GM12891 (cell line): ENCODE data around the gene BAIAP2L2.

Experiments
- DNase-seq: peaks from one replicate; pipeline ENCODE4 v3.0.0; 2011; ENCODE audit warnings: low spot score; ENCODE audit not compliant: insufficient read length
- FAIRE-seq: peaks from 2 replicates; lab custom pipeline; 2011; peaks lifted over from hg19 to GRCh38; lab: Jason Lieb, UNC
- PAX5 ChIP-seq: IDR thresholded peaks from 2 replicates; pipeline ENCODE4 v1.6.1; 2011; ENCODE audit warnings: low read length, moderate library complexity, mild to moderate bottlenecking; ENCODE audit not compliant: insufficient read depth, severe bottlenecking
- POLR2A ChIP-seq: IDR thresholded peaks from 2 replicates; pipeline ENCODE4 v1.6.1; 2011; ENCODE audit warnings: low read depth, low read length, control low read depth
- POLR2AphosphoS5 ChIP-seq: IDR thresholded peaks from 2 replicates; pipeline ENCODE4 v1.6.1; 2011; ENCODE audit warnings: low read depth, low read length, control low read depth
- POU2F2 ChIP-seq: IDR thresholded peaks from 2 replicates; pipeline ENCODE4 v1.6.1; 2011; ENCODE audit warnings: low read depth, mild to moderate bottlenecking, control low read depth, low read length, moderate library complexity
- SPI1 ChIP-seq: IDR thresholded peaks from 2 replicates; pipeline ENCODE4 v1.6.1; 2011; ENCODE audit warnings: low read depth, low read length, control low read depth
- TAF1 ChIP-seq: IDR thresholded peaks from 2 replicates; pipeline ENCODE4 v1.6.1; 2011; ENCODE audit warnings: low read depth, low read length, control low read depth

Gene BAIAP2L2

GRCh38 chr22:38108561-38109319 is 1.7 kb downstream of the BAIAP2L2 start:
- DNase-seq (no peak), FAIRE-seq (no peak)
- no peak for TF ChIP-seq POU2F2
- no peak for TF ChIP-seq POLR2A

GRCh38 chr22:38107692-38108515 is 2.6 kb downstream of the BAIAP2L2 start:
- FAIRE-seq (no peak), DNase-seq (no peak)

GRCh38 chr22:38106814-38107578 is 3.5 kb downstream of the BAIAP2L2 start:
- DNase-seq, result no peak
- TF ChIP-seq SPI1, result no peak
- no peak for TF ChIP-seq PAX5
- TF ChIP-seq POU2F2, result no peak
- no peak for TF ChIP-seq POLR2AphosphoS5
- TF ChIP-seq POLR2A, result no peak
- no peak for TF ChIP-seq TAF1
- no peak for FAIRE-seq

More at GRCh38 chr22:38107692-38108515, 2.6 kb downstream of the BAIAP2L2 start:
- TF ChIP-seq TAF1, result no peak
- no peak for TF ChIP-seq SPI1
- TF ChIP-seq POLR2AphosphoS5, result no peak
- TF ChIP-seq POLR2A, result no peak
- TF ChIP-seq PAX5, result no peak
- no peak for TF ChIP-seq POU2F2

GRCh38 chr22:38104084-38104483 is 6.4 kb downstream of the BAIAP2L2 start:
- DNase-seq (no peak), FAIRE-seq (no peak)
- TF ChIP-seq POU2F2 (no peak), PAX5 (no peak), POLR2A (no peak)

GRCh38 chr22:38103641-38104040 is 6.8 kb downstream of the BAIAP2L2 start:
- no peak for DNase-seq
- TF ChIP-seq POU2F2, result no peak
- TF ChIP-seq PAX5, result no peak
- TF ChIP-seq TAF1, result no peak
- no peak for TF ChIP-seq POLR2A
- no peak for TF ChIP-seq POLR2AphosphoS5
- no peak for FAIRE-seq

- TF ChIP-seq SPI1 (no peak), POU2F2 (no peak), POLR2AphosphoS5 (no peak), POLR2A (no peak), PAX5 (no peak), TAF1 (no peak)
- no peak for FAIRE-seq
- DNase-seq, result no peak
Observed at GRCh38 chr22:38098410-38099249, 11.9 kb downstream of the BAIAP2L2 start.

- TF ChIP-seq POLR2AphosphoS5, result no peak
- FAIRE-seq, result no peak
- DNase-seq, result no peak
Observed at GRCh38 chr22:38097557-38098409, 12.7 kb downstream of the BAIAP2L2 start.

- FAIRE-seq, result no peak
- DNase-seq, result no peak
- TF ChIP-seq POU2F2 (no peak), TAF1 (no peak), PAX5 (no peak), SPI1 (no peak), POLR2A (no peak), POLR2AphosphoS5 (no peak)
Observed at GRCh38 chr22:38097058-38097457, 13.4 kb downstream of the BAIAP2L2 start.

GRCh38 chr22:38089474-38089851 is 21.0 kb downstream of the BAIAP2L2 start:
- TF ChIP-seq PAX5, result no peak
- no peak for TF ChIP-seq SPI1
- no peak for TF ChIP-seq POLR2A
- no peak for TF ChIP-seq POU2F2
- no peak for TF ChIP-seq TAF1
- TF ChIP-seq POLR2AphosphoS5, result no peak
- DNase-seq (no peak), FAIRE-seq (no peak)
